GM12874 (cell line): ENCODE results near the gene RHOH.

ENCODE experiments used
- TF ChIP-seq, protein P1 (sequence below): IDR thresholded peaks from 2 replicates; pipeline ENCODE4 v1.5.1; 2011; ENCODE audit warnings: low read depth, mild to moderate bottlenecking, control low read depth, low read length, moderate library complexity; ENCODE audit not compliant: insufficient read depth

The RHOH gene

DNA sequence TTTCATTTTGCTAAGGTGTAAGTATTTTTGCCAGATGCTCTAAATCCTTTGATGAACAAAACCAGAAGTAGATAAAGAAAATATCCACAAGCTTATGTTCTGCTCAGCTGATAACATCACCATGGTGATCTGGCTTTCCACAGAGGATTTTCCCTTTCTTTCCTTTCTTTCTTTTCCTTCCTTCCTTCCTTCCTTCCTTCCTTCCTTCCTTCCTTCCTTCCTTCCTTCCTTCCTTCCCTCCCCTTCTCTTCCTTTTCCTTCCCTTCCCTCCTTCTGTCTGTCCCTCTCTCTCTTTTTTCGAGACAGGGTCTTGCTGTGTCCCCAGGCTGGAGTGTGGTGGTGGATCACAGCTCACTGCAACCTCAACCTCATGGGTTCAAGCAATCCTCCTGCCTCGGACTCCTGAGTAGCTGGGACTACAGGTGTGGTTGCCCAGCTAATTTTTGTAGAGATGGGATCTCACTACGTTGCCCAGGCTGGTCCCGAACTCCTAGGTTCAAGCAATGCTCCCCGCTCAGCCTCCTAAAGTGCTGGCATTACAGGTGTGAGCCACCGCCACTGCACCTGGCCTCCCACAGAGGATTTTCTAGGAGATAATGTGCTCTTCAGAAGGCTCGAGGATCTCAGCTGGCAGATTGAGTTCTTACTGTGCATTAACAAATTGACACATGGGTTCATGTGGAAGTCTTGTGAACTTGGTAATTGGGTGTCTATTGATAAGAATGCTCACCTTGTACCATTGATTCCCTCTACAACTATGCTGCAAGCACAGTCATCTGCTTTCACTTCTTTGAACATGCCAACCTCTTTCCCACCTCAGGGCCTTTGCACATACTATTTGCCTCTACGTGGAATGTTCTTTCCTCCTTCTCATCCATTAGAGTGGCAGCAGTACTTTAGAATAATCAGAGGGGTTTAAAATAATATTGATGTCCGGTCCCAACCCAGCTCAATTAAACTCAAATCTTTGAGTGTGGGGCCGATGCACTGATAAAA, 1.4 kb upstream of the RHOH start:
- TF ChIP-seq, protein P1, sequence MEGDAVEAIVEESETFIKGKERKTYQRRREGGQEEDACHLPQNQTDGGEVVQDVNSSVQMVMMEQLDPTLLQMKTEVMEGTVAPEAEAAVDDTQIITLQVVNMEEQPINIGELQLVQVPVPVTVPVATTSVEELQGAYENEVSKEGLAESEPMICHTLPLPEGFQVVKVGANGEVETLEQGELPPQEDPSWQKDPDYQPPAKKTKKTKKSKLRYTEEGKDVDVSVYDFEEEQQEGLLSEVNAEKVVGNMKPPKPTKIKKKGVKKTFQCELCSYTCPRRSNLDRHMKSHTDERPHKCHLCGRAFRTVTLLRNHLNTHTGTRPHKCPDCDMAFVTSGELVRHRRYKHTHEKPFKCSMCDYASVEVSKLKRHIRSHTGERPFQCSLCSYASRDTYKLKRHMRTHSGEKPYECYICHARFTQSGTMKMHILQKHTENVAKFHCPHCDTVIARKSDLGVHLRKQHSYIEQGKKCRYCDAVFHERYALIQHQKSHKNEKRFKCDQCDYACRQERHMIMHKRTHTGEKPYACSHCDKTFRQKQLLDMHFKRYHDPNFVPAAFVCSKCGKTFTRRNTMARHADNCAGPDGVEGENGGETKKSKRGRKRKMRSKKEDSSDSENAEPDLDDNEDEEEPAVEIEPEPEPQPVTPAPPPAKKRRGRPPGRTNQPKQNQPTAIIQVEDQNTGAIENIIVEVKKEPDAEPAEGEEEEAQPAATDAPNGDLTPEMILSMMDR: no peak

DNA sequence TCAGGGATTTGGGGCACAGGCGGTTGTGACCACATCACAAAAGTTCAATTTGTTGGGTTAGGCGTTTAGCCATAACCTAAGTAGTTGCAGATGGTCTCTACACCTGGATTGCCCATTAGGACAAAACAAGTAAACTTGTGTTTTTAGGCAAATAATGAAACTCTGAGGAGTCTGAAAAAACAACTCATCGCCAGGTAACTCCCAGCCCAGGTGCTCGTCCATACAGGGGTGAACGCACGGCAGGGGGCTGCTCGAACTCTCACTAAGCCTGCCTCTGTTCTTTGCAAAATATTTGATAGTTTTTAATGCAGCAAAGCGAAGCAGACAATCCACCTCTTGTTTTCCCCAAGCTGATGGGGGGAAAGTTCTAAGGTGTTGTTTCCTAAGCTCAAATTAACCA, 559 bp upstream of the RHOH start:
- TF ChIP-seq, protein P1: no peak

DNA sequence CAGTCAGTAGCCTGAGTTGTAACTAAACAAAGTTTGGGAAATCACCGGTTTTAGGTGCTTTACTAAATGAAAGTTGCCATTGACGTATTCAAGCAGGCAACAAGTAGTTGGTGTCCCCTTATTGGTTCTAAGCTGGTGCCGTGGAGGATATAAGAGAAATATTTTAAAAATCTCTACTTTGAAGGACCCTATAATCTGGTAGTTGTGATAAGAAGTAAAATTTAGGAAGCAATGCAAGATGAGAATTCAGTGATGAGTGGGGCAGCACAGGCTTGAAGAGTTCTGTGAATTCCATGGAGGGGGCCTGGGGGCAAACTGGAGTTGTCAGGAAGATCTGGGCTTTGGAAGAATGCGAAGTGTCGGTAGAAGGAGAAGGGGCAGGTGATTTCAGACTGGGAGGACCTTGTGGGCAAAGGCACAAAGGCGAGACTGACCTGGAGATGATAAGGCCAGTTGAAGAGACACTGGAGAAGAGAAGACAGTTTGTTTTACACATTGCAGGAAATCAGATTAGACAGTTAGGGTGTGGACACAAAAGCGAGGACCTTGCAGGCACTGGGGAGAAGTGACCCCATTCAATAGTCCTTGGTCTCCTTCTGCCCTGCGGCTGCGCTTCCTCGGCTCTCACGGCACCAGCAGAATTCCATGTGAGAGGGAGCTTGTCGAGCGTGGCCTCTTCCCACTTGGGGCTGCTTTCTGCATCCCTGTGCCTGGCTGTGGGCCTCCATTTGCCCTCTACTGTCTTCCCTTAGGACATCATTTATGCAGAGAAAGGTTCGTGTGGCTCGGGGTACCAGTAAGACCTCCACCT, 1.3 kb downstream of the RHOH start:
- TF ChIP-seq, protein P1: no peak

DNA sequence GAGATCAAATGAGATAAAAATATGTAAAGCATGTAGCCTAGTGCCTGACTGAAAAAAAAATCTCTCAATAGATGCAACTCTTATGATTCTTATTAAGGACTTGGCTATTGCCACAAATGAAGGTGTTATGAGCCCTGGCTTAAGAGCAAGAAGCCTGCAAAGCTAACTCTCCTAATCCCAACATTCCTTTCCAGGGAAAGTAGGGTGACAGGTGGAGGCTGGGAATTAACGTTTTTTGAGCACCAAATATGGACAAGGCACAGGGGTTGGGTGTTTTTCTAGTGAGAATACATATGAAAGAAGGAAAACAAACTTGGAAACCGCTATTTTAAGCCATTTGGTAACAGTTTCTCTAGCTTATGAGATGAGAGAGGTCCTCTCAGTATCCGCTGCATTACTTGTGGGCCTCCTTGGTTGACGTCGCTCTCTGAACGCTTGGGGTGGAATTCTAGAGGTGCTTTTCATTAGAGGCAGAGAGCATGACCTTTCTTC, 2.4 kb downstream of the RHOH start:
- TF ChIP-seq, protein P1: no peak

DNA sequence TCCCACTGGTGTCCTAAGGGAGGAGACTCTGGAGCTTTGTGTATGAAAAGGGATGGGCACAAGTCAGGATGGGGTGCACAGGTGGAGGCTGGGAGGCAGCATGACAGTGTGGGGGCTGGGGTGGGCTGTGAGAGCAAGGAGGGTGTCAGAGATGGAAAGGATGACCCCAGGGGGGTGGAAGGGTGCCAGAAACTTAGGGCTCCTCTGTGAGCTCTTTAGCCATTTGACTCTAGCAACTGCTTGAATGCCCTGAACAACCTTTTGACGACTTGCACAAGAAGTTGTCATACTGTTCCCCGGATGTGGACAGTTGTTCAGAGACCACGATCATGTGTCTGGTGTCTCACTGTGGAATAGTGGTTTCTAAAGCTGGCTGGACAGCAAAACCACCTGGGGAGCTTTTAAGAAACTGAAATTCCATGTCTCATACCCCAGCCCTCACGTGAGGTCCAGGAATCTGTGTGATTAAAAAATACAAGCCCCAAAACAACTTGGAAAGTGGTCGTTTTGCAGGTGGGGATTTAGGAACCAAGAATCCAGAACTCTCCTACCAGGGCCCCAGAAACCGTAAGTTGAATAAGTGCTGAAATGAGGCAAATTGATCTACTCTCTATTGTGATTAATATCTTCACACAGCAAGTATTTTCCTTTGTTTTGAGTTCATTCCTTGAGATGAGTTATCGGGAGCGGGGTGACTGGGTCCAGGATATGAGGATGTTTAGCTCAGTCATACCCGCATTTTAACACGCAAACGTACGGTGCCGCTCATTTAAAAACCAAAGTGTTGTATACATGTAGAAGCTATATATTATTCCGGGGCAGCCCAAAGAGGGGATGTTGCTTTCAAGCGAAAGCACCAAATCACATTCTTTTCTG, 3.4 kb downstream of the RHOH start:
- TF ChIP-seq, protein P1: no peak

DNA sequence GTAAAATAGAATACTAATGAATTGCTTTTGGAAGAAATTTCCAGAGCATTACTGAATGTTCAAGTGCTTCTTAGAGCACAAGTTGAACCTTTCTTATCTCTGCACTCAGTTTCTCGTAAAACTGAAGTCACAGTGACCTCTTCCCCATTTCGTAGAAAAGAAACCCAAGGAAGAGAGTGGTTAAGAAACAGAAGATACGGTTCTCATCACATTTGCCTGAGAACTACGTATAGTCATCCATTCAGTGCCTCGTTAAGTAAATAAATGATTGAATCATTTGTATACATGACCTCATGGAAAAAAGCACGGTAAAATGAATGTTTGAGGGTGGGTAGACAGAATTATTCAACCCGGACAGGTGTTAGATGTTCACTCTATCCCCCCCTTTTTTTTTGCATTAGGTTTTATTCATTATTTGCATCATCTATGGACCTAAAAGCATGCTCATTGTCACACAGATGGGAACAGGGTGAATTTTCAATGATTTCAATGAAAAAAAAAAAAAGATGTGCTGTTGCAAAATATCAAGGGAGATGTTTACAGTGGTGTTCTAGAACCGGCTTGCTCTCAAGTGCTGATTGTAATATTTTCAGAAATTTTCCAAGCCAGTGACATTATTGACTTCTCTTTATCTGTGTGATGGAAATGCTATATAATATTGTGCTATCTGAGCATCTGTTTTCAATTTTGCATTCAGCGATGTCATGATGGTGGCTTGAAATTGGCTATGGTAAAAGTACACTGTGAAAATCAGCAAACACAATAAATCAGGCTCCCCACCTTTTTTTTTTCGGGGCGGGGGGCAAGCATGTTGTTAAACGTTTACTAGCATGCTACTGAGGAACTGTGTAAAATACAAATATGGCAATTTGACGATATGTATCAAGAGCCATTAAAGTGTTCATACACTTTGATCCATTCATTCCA, 4.3 kb downstream of the RHOH start:
- TF ChIP-seq, protein P1: no peak
